D721Med (cell line): ENCODE results near the gene CDK15.

Source experiments
- DNase-seq: peaks from one replicate; pipeline ENCODE4 v3.0.0; 2011; ENCODE audit warnings: low spot score; ENCODE audit not compliant: insufficient read length
- FAIRE-seq: peaks from 2 replicates; lab custom pipeline; 2011; peaks lifted over from hg19 to GRCh38; lab: Jason Lieb, UNC
- TF ChIP-seq, protein P1 (sequence below): IDR thresholded peaks from 2 replicates; pipeline ENCODE4 v1.5.1; 2012; ENCODE audit warnings: mild to moderate bottlenecking, control low read depth; ENCODE audit not compliant: insufficient read depth; ENCODE audit errors: missing control alignments

The CDK15 gene

DNA sequence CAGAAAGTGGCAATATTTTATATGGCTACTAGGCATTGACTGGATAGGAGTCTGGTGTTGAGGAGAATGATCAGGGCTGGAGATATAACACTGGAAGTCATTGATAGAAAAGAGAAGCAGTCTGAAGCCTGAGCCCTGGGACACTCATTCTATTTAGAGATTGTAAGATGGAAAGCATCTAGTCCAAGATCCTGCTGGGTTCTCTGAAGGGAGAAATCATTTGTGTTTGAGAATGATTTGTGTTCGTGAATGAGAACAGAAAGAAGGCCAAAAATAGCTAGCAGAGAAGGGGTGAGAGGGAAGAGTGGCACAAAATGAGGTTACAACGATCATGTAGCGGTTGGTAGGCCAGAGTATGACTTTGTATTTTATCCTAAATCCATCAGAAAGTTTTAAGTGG lies 18.0 kb upstream of the CDK15 start:
- DNase-seq (no peak), FAIRE-seq (no peak)
- TF ChIP-seq, protein P1, sequence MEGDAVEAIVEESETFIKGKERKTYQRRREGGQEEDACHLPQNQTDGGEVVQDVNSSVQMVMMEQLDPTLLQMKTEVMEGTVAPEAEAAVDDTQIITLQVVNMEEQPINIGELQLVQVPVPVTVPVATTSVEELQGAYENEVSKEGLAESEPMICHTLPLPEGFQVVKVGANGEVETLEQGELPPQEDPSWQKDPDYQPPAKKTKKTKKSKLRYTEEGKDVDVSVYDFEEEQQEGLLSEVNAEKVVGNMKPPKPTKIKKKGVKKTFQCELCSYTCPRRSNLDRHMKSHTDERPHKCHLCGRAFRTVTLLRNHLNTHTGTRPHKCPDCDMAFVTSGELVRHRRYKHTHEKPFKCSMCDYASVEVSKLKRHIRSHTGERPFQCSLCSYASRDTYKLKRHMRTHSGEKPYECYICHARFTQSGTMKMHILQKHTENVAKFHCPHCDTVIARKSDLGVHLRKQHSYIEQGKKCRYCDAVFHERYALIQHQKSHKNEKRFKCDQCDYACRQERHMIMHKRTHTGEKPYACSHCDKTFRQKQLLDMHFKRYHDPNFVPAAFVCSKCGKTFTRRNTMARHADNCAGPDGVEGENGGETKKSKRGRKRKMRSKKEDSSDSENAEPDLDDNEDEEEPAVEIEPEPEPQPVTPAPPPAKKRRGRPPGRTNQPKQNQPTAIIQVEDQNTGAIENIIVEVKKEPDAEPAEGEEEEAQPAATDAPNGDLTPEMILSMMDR: no peak

GRCh38 chr2:201789395-201789794 lies 16.9 kb upstream of the CDK15 start:
- DNase-seq (no peak), FAIRE-seq (no peak)

DNA sequence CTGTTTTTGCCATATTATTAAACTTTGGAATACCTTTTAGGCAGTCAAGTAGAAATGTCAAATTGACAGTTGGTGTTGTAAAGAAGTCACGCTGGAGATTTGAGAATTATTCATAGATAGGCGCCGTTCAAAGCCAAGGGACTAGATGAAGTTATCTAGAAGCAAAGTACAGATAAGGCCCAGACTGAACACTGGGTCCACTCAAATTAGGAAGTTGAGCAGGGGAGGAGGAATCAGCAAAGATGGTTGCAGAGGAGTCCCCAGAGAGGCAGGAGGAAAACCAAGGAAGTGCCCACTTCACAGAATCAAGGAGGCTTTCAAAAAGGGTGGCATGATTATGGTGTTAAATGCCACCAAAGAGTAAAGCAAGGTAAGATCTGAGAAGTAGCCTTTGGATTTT lies 16.0 kb upstream of the CDK15 start:
- FAIRE-seq: no peak
- TF ChIP-seq, protein P1: no peak
- no peak for DNase-seq

More at GRCh38 chr2:201789395-201789794, 16.9 kb upstream of the CDK15 start:
- TF ChIP-seq, protein P1: no peak

GRCh38 chr2:201790989-201791388 lies 15.3 kb upstream of the CDK15 start:
- TF ChIP-seq, protein P1: no peak
- FAIRE-seq (no peak), DNase-seq (no peak)

DNA sequence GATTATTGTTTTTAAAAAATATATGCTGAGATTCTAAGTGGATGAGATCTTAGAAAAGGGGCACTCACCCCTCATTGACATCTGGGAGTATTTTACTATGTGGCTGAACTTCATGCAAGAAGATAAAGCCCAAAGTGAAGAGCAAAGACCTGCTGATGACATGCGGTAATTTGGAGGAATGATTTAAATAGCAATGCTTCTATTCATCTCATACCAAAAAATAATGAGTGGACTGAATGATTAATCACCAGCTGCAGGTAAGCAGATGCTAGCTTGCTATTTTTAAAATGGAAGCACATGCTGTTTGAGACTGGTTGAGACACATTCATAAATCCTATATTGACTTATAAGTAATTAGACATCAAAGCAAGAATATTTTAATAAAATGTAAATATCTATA lies 12.7 kb upstream of the CDK15 start:
- no peak for FAIRE-seq
- DNase-seq: no peak
- TF ChIP-seq, protein P1: no peak

DNA sequence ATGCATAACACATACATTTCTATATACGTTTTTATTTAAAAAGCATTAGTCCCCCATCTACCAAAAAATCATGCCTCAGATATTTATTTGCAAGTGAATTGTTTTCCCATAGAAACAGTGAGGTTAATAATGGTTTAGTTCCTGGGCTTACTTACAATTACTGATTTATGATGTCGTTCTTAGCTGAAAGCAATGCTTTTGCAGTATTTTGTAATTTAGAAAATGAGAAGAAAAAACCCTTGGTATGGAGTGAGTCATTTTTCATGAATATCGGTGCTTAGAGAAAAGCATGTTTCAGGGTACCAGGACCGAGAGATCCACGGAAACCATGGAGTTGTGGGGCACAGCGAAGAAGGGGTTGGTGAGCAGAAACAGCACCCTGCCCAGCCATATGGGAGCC lies 12.0 kb upstream of the CDK15 start:
- DNase-seq: no peak
- TF ChIP-seq, protein P1: no peak
- no peak for FAIRE-seq

DNA sequence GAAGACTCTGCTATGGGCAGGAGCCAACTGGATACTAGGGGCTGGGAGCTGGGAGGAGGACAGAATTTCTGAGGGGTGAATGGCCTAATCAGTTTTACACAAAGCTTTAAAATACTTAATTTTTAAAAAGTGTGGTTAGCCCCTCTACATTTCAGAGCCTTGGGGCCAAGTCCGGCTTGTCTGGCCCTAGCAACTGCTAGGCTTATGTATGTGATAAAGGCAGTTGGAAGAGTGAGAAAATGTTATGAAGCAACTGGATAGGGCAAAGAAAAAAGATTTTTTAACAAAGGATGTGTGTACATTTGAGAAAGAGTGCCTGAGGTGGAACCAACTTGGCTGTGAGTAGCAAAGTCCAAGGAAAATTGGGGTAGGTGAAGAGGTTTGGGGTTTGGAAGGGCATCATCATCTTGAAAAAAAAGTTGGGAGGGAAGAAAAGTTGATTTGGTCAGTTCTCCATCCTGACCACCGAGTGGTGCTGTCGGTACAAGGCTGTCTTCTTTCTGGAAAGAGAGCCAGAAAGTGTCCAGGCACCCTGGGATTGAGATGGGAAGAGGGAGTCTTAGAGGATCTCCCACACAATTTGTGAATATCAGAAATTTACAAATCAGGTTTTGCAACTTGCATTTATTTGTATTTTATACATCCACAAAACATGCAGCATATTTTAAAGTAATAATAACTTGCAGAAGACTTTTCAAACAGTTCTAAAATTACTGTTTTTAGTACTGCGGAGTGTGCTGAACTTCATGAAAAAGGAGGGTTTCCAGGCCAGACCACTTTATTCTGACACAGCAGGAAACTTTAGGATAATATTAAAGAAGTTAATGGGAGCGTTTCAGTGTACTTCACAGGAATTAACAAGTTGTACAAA lies 10.5 kb upstream of the CDK15 start:
- peak; percentile 49 for DNase-seq
- peak; percentile 88 for FAIRE-seq
- TF ChIP-seq, protein P1: peak; percentile 78
